OCI-LY7 (cell line): Measurements from ENCODE around the gene SUPT5H.

Experiments
- CTCF ChIP-seq: fragments of 200-600 bp; sonication (generic); conservative IDR thresholded peaks from 2 replicates; pipeline ENCODE4 v1.5.1; 2014; ENCODE audit warnings: mild to moderate bottlenecking, antibody characterized with exemption, low read length, moderate library complexity, mixed read lengths
- EZH2phosphoT487 ChIP-seq: fragments of 200-600 bp; sonication (generic); IDR thresholded peaks from 2 replicates; pipeline ENCODE4 v1.6.1; 2018; ENCODE audit warnings: low read depth, borderline replicate concordance, mild to moderate bottlenecking, mixed run types, antibody characterized with exemption, low read length, moderate library complexity, mixed read lengths

GRCh38 chr19:39401070-39401548 is 44.3 kb upstream of the SUPT5H start:
- TF ChIP-seq CTCF, result no peak
- TF ChIP-seq EZH2phosphoT487, result no peak
